ENCODE results near the gene CTDP1.
A peak's percentile ranks its signal among the peaks of the same experiment; 100 is the strongest.
"Not testable (repeated sequence)": the region's sequence is repeated elsewhere in the genome, so short reads cannot be mapped to it uniquely, and the experiment has no call there.

CTDP1 gene

DNA sequence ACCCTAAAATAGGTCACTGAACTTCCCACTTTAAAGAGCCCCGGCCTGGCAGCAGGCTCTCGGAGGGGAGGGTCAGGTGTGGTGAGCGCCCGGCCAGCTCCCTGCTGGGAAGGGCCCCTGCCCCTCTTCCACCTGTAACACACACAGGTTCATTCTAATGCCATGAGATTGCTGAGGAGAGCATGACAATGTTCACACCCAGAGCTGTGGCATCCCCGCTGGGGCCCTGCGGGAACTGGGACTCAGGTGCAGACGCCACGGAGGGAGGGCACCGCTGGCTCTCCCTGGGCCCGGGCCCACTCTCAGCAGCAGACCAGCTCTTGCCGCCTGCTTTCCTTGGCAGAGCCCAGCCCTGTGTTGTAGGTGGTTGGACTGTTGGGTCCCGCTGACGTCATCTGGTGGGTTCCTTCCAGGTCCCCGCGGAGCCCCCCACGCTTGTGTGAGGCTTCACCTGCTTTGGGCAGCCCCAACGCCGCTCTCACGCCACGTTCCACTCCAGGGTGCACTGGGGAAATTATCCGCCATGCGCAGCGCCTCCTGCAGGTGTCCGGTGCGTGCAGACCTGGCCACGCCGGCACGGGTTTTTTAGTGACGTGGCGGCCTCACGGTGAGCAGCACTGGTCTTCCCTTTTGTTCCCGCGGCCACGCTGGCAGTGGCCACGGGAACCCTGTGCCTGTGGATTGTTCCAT lies 67.7 kb downstream of the CTDP1 start:
- no peak for DNase-seq

DNA sequence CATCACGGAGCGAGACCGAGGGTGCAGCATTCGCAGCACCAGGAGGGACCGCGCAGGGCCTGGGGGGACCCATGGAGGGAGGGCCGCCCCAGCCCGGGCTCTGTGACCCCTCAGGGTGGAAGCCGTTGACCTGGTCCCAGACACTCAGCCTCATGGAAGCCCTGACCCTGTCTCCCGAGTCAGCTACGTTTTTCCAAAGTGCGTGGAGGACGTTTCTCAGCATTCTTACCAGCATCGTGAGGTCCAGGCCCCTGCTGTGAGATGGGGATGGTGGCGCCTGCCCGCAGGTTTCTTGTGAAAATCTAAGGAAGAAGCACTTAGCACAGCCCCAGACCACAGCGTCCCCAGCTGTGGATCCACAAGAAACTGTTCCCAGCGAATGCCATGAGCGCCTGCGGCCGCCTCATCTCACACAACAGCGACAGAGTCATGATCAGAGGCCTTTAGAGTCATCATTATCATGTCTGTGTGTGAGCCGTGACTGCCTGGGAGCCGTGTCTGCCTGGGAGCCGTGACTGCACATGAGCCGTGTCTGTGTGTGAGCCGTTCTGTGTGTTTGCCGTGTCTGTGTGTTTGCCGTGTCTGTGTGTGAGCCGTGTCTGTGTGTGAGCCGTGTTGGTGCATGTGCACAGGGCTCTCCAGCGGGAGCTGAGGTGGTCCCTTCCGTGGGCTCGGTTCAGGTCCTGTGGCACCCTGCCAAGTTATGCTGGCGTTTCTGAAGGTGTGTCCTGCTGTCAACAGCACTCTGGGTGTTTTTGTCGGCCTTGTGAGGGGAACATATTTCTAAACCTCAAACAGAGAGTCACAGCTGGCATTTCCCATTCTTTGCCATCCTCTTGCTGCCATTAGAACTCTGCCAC lies 68.9 kb downstream of the CTDP1 start:
- no peak for DNase-seq

DNA sequence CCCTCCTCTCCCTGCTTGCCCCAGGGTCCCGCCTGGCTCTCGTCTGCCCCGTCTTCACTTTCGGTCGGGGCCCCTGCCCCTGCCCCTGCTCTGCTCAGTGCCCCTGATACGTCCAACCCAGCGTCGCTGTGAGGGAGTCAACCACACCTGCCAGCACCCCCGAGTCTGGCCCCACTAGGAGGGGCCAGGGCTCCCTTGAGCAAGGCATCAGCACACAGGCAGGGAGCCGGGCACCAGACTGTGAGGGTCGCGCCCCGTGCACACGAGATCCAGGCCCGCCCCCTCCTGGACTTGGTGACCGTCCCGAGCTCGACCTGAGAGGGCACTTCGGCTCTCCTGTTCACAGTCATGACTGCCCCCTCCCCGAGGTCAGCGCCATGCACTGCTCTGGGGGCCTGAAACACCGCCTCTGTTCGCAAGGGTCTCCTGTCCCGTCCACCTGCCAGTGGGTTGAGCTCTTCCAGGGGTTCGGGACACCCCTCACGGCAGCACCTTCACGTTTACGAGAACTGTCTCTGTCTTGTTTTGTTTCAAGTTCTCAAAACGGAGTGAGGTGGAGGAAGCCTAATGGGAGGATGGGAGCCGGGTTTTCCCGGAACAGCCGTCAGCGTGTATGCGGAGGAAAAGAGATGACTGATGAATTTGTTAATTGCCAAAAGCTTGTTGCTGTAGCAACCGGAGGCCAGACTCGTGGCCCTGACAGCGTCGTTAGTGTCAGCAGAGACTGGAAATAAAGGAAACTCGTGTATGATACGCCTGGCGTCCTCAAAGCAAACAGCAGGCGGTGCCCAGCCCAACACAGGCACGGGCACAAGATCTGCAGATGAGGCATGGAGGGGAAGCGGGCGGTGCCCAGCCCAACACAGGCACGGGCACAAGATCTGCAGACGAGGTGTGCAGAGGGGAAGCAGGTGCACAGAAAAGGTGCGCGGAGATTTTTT lies 69.9 kb downstream of the CTDP1 start:
- DNase-seq, result peak in 1 of 2 donors; percentile 22

DNA sequence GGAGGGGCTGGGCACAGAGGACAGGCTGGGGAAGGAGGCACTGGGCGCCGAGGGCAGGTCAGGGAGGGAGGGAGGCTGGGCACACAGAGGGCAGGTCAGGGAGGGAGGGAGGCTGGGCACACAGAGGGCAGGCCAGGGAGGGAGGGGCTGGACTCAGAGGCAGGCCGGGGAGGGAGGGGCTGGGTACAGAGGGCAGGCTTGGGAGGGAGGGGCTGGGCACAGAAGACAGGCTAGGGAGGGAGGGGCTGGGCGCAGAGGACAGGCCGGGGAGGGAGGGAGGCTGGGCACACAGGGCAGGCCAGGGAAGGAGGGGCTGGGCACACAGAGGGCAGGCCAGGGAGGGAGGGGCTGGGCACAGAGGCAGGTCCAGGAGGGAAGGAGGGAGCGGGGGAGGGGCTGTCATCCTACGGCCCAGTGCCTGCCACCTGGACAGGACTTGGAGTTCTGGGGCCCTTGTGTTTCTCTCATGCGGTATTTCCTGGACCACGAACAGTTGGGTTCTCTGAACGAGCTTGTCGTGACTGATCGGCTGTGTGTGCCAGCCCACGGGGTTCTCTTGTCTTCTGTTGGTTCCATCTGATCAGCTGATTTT lies 71.5 kb downstream of the CTDP1 start:
- no peak for DNase-seq

DNA sequence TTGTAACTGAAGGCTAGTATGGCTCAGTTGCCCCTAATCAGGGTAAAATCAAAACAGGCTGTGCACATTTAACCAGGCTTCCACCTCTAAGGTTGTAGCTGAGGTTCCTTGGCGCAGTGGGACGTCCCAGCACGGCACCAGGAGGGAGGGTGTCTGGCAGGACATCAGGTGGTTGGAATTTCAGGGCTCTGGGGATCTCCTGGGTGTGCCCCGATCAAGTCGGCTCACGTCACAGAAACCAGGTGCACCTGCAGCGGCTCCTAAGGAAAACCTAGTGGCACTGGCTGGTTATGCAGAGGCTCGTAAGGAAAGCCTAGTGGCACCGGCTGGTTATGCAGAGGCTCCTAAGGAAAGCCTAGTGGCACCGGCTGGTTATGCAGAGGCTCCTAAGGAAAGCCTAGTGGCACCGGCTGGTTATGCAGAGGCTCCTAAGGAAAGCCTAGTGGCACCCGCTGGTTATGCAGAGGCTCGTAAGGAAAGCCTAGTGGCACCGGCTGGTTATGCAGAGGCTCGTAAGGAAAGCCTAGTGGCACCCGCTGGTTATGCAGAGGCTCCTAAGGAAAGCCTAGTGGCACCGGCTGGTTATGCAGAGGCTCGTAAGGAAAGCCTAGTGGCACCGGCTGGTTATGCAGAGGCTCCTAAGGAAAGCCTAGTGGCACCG lies 72.4 kb downstream of the CTDP1 start:
- not testable (repeated sequence) for DNase-seq

DNA sequence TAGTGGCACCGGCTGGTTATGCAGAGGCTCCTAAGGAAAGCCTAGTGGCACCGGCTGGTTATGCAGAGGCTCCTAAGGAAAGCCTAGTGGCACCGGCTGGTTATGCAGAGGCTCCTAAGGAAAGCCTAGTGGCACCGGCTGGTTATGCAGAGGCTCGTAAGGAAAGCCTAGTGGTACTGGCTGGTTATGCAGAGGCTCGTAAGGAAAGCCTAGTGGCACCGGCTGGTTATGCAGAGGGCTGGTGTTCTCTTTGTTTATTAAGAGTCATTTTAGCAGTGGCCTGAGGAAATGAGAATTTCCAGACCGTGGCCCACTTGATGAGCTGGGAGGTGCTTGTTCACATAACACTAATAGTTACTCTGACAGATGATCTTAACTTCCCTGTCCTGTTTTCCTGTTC lies 73.3 kb downstream of the CTDP1 start:
- not testable (repeated sequence) for DNase-seq

DNA sequence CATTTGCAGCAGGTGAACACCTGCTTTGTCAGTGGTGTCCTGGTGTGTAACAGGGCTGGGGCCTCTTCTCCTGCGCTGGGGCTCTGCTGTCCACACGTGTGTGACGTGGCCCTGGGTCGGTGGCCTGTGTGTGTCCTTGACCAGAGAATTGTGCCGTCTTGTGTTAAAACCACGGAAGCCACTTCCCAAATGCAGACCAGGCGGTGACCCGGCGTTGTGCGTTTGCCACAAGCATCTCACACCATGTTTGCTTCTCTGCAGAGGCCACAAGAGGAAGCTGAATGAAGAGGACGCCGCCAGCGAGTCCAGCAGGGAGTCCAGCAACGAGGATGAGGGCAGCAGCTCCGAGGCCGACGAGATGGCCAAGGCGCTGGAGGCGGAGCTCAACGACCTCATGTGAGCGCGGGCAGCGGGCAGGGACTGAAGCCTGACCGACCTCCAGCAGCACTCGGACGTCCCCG lies 73.8 kb downstream of the CTDP1 start:
- DNase-seq, result no peak

DNA sequence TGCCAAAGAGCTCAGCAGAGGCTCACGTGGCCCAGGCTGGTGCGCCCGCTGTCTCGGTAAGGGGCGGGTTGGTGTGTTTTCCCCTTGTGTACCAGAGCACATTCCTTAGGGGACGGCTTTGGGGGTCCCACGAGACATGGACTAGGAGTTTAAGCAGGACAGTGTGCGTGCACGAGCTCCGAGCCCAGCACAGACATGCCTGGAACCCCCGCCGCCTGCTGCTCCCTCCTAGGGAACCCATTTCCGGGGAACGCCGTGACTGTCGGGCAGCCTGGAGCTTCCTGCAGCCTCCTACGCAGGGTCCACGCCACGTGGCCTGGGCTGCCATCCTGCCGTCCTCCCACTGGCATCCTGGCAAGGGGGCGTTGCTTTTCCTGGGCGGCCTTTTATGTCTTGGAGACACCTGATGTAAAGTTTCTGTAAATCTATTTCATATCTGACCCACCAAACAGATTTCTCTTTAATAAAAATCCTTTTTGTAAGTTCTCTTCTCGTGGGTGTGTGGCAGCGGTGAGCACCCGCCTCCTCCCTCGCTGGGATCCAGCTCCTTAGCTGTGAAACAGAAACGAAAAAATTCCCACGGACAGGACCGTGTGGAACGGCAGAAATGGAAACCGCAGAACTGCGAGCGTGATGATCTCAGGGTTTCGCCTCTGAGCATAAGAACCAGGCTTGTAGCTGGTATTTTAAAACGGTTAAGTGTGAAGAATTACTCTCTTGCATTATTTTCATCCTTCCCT lies 74.6 kb downstream of the CTDP1 start:
- DNase-seq, result no peak

DNA sequence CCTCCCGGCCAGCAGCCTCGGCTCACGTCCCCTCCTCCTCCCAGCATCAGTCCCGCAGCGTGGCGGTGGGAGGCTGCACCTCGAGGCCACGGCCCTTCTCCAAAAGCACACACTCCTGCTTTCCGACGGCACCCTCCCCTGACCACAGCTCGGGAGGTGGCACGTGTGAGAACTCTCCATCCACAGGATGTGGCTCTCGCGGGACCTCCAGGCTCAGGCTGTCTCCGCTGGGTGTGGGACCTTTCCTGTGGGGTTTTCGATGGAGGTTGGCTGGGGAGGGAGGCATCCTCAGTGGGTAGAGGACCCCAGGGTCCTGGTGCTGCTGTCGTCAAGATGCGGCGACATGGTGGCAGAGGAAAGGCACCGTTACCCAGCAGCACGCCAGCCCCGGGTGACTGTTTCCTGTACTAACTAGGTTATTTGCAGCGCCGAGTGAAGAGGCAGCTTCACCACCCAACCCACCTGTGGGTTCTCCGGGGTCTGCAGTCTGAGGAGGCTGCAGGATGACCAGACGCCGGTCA lies 75.3 kb downstream of the CTDP1 start:
- DNase-seq, result no peak

DNA sequence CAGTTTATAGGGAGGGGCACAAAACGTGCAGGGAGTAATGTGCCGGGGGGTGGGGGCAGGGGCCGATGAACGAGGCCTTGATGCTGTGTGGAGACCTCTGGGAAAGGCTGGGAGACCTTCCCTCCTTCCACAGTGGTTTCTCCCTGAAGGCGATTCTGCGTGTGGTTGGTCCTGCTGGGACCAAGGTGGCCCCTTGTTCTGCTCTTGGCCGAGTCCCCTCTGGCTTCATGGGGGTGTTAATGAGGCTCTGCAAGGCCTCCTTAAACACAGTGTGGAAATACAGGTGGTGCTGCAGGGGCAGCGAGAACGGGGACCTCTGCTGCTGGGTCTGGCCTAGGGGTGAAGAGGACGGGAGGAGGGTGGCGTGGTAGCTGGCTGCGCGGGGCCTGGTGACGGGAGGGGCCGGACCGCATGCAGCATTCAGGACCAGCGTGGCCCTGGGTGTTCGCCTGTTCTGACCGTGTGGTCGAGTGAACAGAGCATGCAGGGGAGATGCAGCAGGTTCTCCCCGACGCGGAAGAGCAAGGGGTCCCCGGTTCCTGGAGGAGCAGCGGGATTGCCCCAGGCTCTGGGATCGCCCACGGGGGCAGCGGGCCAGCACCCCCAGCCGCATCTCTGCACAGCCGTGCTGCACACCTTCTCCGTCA lies 76.0 kb downstream of the CTDP1 start:
- DNase-seq, result no peak

DNA sequence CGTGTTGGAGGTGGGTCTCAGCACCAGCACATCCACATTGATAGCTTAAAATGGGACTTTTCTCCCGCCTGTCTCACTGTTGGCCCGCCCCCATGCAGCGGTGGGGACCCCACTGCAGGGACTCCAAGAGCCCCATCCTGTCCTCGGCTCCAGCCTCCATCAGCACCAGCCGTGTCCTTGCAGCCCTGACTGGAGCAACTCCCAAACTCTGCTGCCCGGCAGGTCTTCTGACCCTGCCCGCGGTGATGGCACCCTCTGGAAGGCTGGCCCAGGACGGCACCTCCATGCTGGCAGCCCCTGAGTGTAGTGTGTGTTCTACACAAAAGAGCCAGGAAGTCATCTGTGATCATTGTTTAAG lies 76.5 kb downstream of the CTDP1 start:
- DNase-seq, result no peak

DNA sequence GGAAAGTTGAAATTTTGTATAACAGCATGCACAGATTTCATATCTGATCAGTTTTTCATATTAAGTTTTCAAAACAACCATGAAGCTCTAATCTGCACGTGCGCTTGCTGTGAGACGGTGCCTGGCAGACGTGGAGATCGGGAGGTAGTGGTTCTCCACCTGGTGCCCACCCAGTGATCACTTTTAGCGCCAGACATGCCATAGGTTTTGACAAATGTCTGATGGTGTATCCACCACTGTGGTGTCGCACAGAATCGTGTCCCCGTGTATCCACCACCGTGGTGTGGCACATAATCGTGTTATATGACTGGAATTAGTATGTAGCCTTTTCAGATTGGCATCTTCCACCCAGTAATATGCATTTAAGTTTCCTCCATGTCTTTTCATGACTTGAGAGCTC lies 77.2 kb downstream of the CTDP1 start:
- no peak for DNase-seq

DNA sequence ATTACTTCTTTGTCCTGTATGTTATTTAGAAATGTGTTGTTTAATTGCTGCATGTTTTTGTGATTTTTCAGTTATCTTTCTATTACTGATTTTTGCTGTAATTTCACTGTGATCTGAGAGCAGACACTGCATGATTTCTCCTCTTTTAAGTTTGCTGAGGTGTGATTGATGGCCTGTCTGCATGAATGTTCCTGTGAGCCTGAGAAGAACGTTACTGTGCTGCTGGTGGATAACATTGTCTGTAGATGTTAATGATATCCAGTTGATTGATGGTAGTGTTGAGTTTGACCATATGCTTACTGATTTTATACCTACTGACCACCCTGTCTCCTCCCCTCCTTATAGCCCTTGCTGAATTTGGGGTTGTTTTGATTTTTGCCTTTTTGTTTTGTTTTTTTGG lies 80.7 kb downstream of the CTDP1 start:
- DNase-seq, result no peak

DNA sequence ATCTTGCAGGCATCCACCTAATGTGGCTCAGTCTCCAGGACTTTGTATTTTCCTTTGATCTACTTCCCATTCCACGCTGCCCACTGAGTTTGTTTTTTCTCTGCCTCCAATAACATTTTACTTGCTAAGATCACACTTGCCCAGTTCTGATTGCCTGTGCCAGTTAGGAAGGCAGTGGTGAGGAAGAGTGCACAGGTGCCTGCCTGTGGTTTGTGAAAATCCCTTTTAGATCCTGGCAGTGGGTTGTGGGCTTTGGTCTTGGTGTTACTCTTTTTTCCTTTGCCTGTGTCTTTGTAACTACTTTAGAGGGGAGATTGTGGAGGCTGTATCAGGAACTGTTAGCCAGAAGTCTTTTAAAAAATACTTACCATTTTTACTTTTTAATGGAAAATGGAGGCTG lies 81.3 kb downstream of the CTDP1 start:
- DNase-seq, result no peak

DNA sequence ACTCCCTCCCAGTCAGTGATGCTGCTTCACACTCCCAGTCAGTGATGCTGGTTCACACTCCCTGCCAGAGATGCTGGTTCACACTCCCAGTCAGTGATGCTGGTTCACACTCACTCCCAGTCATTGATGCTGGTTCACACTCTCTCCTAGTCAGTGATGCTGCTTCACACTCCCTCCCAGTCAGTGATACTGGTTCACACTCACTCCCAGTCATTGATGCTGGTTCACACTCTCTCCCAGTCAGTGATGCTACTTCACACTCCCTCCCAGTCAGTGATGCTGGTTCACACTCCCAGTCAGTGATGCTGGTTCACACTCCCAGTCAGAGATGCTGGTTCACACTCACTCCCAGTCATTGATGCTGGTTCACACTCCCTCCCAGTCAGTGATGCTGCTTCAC lies 83.8 kb downstream of the CTDP1 start:
- DNase-seq, result no peak

DNA sequence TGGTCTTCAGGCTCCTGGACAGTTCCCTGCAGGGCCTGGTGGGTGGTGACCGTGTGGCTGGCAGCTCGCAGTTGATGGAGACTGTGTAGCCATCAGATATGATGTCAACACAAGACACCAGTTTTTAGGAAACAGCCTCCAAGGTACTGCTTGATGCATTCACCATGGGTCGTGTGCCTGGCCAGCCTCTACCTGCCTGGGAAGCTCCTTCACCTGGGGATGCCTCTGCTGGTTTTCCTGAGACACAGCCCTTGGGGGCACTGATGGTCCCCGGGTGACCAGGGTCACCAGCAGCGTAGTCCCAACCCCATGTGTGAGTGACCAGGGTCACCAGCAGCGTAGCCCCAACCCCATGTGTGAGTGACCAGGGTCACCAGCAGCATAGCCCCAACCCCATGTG lies 84.5 kb downstream of the CTDP1 start:
- no peak for DNase-seq

DNA sequence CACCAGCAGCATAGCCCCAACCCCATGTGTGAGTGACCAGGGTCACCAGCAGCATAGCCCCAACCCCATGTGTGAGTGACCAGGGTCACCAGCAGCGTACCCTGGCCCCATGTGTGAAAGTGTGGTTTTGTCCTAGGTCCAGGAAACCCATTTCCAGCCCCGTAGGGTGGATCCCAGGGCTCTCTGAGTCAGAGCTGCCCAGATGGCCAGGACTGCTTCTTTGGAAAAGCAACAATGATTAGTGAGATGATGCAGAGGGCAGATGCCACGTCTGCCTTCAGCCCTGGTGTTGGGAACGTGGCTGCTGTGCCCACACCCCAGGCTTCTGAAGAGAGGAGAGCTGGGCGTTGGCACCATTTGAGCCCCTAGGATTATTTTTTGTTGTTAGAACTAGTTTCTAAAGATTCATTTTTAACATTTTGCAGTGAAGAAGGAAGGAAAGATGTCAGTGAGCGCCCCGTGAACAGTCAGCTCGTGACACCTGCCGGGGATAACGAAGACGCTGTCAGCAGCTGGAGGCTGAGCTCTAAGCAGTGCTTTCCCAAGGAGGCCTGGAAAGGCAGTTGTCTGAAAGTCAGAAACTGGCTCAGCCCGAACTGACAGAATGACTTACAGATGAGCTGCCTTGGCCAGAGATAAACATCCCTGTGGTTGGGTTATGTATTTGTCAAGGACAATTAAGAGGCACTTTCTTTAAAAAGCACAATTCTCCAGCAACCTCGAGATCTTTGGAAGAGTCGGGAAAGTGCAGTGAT lies 86.1 kb downstream of the CTDP1 start:
- DNase-seq, result no peak

DNA sequence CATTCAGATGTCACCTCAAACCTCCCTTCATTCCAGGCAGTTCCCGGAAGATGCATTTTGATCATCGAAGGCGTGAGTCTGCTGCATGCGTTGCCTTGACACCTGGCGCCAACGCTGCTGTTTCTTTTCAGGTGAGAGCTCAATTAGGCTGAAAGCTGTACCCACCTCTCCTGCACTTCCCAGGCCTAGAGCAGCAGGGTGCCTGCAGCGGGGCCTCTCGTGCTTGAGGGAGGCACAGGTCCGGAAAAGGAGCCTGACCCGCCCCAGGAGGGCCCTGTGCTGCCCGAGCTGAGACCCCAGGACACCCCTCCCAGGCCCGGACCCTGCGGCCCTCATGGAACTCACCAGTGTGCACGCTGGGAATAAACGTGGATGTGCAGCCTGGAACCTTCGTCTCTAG lies 86.7 kb downstream of the CTDP1 start:
- DNase-seq, result no peak

DNA sequence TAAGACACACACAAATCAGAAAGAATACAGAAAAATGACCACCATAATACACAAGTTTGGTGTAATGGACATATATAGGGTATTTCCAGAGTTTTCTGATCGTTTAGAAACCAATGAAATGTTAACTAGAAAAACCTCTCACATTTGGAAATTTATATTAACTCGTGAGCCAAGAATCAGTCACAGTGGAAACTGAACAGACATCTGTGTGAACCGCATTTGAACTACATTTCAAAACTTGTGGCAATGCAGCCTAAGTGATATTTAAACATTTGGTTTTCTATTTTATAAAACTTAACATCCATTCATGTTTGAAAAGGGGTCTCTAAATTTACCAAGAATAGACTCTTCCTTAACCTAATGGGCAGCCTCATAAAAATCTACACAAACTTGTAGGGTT lies 89.1 kb downstream of the CTDP1 start:
- DNase-seq, result no peak

Measured in hippocampal formation (tissue), 2 donors.